ENCODE results near the gene SLC9A9. TPM values are rescaled to one million over a fixed set of nuclear protein-coding genes. Genes with fewer than 3 reads are reported as not detected.

Gene SLC9A9
- polyA plus RNA-seq, 1 of the 3 experiments (the other 2 are of a cell fraction), result 0.05 TPM

GRCh38 chr3:143439817-143440216 is 408.5 kb downstream of the SLC9A9 start:
- no peaks in the 10 kb centered on the region for H3K79me2 ChIP-seq (ENCODE audit: insufficient read depth)
- H3K36me3 ChIP-seq (replicated peaks in 1 of 2; ENCODE audit: control insufficient read depth in 1 of 2, insufficient read depth in 2 of 2, low read length in 1 of 2), result no peaks in the 10 kb centered on the region
- H3K4me3 ChIP-seq (ENCODE audit: low read depth in 2 of 2, low read length in 1 of 2), result no peak overlapping the region
- POLR2A ChIA-PET, result no interaction called here
- DNase-seq, result no peak
- no peaks in the 10 kb centered on the region for H3K9me3 ChIP-seq
- WGBS (ENCODE audit: low lambda C conversion rate), result 5% methylated on average over 1 of the region's 1 CpG
- no peak overlapping the region for H2AFZ ChIP-seq (ENCODE audit: low read depth)
- H3K4me2 ChIP-seq, result no peak overlapping the region
- TF ChIP-seq RXRA (IDR thresholded peaks at IDR 0.05; ENCODE audit: borderline replicate concordance, low read depth) (no peak), POLR2AphosphoS5 (IDR thresholded peaks at IDR 0.05; ENCODE audit: low read depth, low read length) (no peak), ELF1 (IDR thresholded peaks at IDR 0.05) (no peak), NFIC (IDR thresholded peaks at IDR 0.05; ENCODE audit: borderline replicate concordance) (no peak), NRF1 (IDR thresholded peaks at IDR 0.05; ENCODE audit: low read depth, low read length) (no peak), CTCF (IDR thresholded peaks at IDR 0.05) (no peak), JUND (IDR thresholded peaks at IDR 0.05) (no peak), TAF1 (IDR thresholded peaks at IDR 0.05; ENCODE audit: borderline replicate concordance, low read depth, low read length) (no peak), SIN3A (IDR thresholded peaks at IDR 0.05; ENCODE audit: borderline replicate concordance, low read depth, low read length) (no peak), SMC3 (IDR thresholded peaks at IDR 0.05; ENCODE audit: low read depth, low read length) (no peak), IRF3 (IDR thresholded peaks at IDR 0.05; ENCODE audit: low read depth, low read length) (no peak)
- TF ChIP-seq, protein P1, sequence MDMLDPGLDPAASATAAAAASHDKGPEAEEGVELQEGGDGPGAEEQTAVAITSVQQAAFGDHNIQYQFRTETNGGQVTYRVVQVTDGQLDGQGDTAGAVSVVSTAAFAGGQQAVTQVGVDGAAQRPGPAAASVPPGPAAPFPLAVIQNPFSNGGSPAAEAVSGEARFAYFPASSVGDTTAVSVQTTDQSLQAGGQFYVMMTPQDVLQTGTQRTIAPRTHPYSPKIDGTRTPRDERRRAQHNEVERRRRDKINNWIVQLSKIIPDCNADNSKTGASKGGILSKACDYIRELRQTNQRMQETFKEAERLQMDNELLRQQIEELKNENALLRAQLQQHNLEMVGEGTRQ (IDR thresholded peaks at IDR 0.05; ENCODE audit: borderline replicate concordance, low read depth, low read length), result no peak
- TF ChIP-seq, protein P2, sequence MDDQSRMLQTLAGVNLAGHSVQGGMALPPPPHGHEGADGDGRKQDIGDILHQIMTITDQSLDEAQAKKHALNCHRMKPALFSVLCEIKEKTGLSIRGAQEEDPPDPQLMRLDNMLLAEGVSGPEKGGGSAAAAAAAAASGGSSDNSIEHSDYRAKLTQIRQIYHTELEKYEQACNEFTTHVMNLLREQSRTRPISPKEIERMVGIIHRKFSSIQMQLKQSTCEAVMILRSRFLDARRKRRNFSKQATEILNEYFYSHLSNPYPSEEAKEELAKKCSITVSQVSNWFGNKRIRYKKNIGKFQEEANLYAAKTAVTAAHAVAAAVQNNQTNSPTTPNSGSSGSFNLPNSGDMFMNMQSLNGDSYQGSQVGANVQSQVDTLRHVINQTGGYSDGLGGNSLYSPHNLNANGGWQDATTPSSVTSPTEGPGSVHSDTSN (IDR thresholded peaks at IDR 0.05), result no peak
- no peak overlapping the region for H3K9ac ChIP-seq
- H3F3A ChIP-seq (replicated peaks; ENCODE audit: insufficient read depth), result peaks cover 6% of the 10 kb centered on the region
- no peaks in the 10 kb centered on the region; the same call in 1 of the 2 replicates for H3K27me3 ChIP-seq (ENCODE audit: insufficient read depth)
- 0 out of 4 replicates have a peak, but pooled peaks cover 0 to 8% of the 10 kb centered on the region in 2 experiments for H3K4me1 ChIP-seq (ENCODE audit: control insufficient read depth in 1 of 2, insufficient read depth in 2 of 2, low read depth in 1 of 2, low read length in 1 of 2)
- H3K9me2 ChIP-seq, result no peaks in the 10 kb centered on the region
- no peaks in the 10 kb centered on the region for H4K20me1 ChIP-seq (ENCODE audit: insufficient read depth)
- CTCF ChIA-PET, result no interaction called here
- no peak overlapping the region for H3K27ac ChIP-seq (ENCODE audit: low read depth in 2 of 2, low read length in 1 of 2)

- no peak for DNase-seq
- Histone ChIP-seq H3F3A (replicated peaks; ENCODE audit: insufficient read depth) (no peaks in the 10 kb centered on the region), H3K36me3 (replicated peaks in 1 of 2; ENCODE audit: control insufficient read depth in 1 of 2, insufficient read depth in 2 of 2, low read length in 1 of 2) (no peaks in the 10 kb centered on the region), H3K4me3 (ENCODE audit: low read depth in 2 of 2, low read length in 1 of 2) (no peak overlapping the region), H3K4me1 (ENCODE audit: control insufficient read depth in 1 of 2, insufficient read depth in 2 of 2, low read depth in 1 of 2, low read length in 1 of 2) (no peaks in the 10 kb centered on the region), H3K79me2 (ENCODE audit: insufficient read depth) (no peaks in the 10 kb centered on the region), H3K27ac (ENCODE audit: low read depth in 2 of 2, low read length in 1 of 2) (no peak overlapping the region), H3K4me2 (no peak overlapping the region), H3K9me2 (no peaks in the 10 kb centered on the region), H4K20me1 (ENCODE audit: insufficient read depth) (no peaks in the 10 kb centered on the region), H2AFZ (ENCODE audit: low read depth) (no peak overlapping the region), H3K9ac (no peak overlapping the region), H3K9me3 (no peaks in the 10 kb centered on the region), H3K27me3 (ENCODE audit: insufficient read depth) (no peaks in the 10 kb centered on the region; the same call in 1 of the 2 replicates)
- POLR2A ChIA-PET, result no interaction called here
- CTCF ChIA-PET, result no interaction called here
- WGBS (ENCODE audit: low lambda C conversion rate), result 30% methylated on average over 10 of the region's 10 CpGs
- TF ChIP-seq FOXJ3 (CRISPR knock-in tag; IDR thresholded peaks at IDR 0.05) (no peak), YY1 (IDR thresholded peaks at IDR 0.05; ENCODE audit: low read depth) (no peak), NFIC (IDR thresholded peaks at IDR 0.05; ENCODE audit: borderline replicate concordance) (no peak), RFX5 (IDR thresholded peaks at IDR 0.05; ENCODE audit: low read length) (no peak), CTCF (IDR thresholded peaks at IDR 0.05) (no peak), SIN3A (IDR thresholded peaks at IDR 0.05; ENCODE audit: borderline replicate concordance, low read depth, low read length) (no peak), IRF3 (IDR thresholded peaks at IDR 0.05; ENCODE audit: low read depth, low read length) (no peak), EZH2phosphoT487 (IDR thresholded peaks at IDR 0.05; ENCODE audit: borderline replicate concordance, low read depth) (no peak)
- TF ChIP-seq, protein P2 (IDR thresholded peaks at IDR 0.05), result no peak
Measured at GRCh38 chr3:143437405-143437804, 410.9 kb downstream of the SLC9A9 start.

All from SK-N-SH (cell line).